ENCODE data around the gene TJAP1. TPM values are rescaled to one million over a fixed set of nuclear protein-coding genes. Genes with fewer than 3 reads are reported as not detected.
A peak's percentile ranks its signal among the peaks of the same experiment; 100 is the strongest.

Gene TJAP1
- total RNA-seq, 1 experiment from 2014 or later: 50.5 TPM

GRCh38 chr6:43494766-43495165 is 17.4 kb downstream of the TJAP1 start:
- ChIA-PET POLR2A (ENCODE audit: unreplicated experiment) (interaction anchor here (0.6 kb wide), 1 partner anchor 123 kb away, joined by 3 read pairs; no protein-coding TSS in a partner anchor), CTCF (interaction anchor here (0.5 to 2.8 kb wide), 2 partner anchors 13 to 30 kb away, joined by 5 to 8 read pairs; no protein-coding TSS in a partner anchor)
- Histone ChIP-seq H3K36me3 (ENCODE audit: low read depth) (peaks cover 12% of the 10 kb centered on the region; the same call in 1 of the 2 replicates), H3K9me2 (ENCODE audit: insufficient read depth) (no peaks in the 10 kb centered on the region), H3K27me3 (ENCODE audit: insufficient read depth, low read depth) (no peaks in the 10 kb centered on the region), H3K4me1 (replicated peaks; ENCODE audit: insufficient read depth) (peaks cover 31% of the 10 kb centered on the region), H2AFZ (no peak overlapping the region), H3F3A (ENCODE audit: insufficient read depth, low read depth) (peaks cover 27% of the 10 kb centered on the region; the same call in 1 of the 2 replicates), H3K4me2 (no peak overlapping the region), H3K27ac (no peak overlapping the region), H3K9me3 (ENCODE audit: insufficient read depth, low read depth) (no peaks in the 10 kb centered on the region), H4K20me1 (ENCODE audit: insufficient read depth) (0 out of 2 replicates have a peak, but pooled peaks cover 11% of the 10 kb centered on the region), H3K4me3 (no peak overlapping the region), H3K79me2 (ENCODE audit: low read depth) (peaks cover 4% of the 10 kb centered on the region; the same call in 1 of the 2 replicates)
- no peak for DNase-seq
- BruUV-seq (replicated peaks): no TSS peak
- intact Hi-C loops (cut with micrococcal nuclease; ENCODE audit: unreplicated experiment): loop anchor here (5.0 to 10.0 kb wide), 3 partner anchors 60 to 320 kb away; partner anchors contain the start of genes CRIP3 and SRF
- TF ChIP-seq CTCF (conservative IDR thresholded peaks at IDR 0.05) (no peak), EZH2 (IDR thresholded peaks at IDR 0.05; ENCODE audit: low read depth) (no peak)

- DNase-seq: peak; percentile 60 to 67
- no peaks in the 10 kb centered on the region for H3K9me2 ChIP-seq (ENCODE audit: insufficient read depth)
- TF ChIP-seq EZH2 (IDR thresholded peaks at IDR 0.05; ENCODE audit: low read depth) (no peak), CTCF (conservative IDR thresholded peaks at IDR 0.05) (peak; percentile 52)
- H4K20me1 ChIP-seq (ENCODE audit: insufficient read depth): 0 out of 2 replicates have a peak, but pooled peaks cover 11% of the 10 kb centered on the region
- peak overlapping the region; percentile 70 for H3K4me2 ChIP-seq
- H3K4me3 ChIP-seq: no peak overlapping the region
- peaks cover 15% of the 10 kb centered on the region; the same call in 1 of the 2 replicates for H3K36me3 ChIP-seq (ENCODE audit: low read depth)
- ChIA-PET CTCF (interaction anchor here (0.5 to 2.8 kb wide), 8 partner anchors 12 to 231 kb away, joined by 3 to 15 read pairs (median 6); no protein-coding TSS in a partner anchor), POLR2A (ENCODE audit: unreplicated experiment) (interaction anchor here (0.9 kb wide), 1 partner anchor 18 kb away, joined by 5 read pairs; no protein-coding TSS in a partner anchor)
- no peak overlapping the region for H2AFZ ChIP-seq
- no peaks in the 10 kb centered on the region for H3K9me3 ChIP-seq (ENCODE audit: insufficient read depth, low read depth)
- H3F3A ChIP-seq (ENCODE audit: insufficient read depth, low read depth): peaks cover 27% of the 10 kb centered on the region; the same call in 1 of the 2 replicates
- H3K27me3 ChIP-seq (ENCODE audit: insufficient read depth, low read depth): no peaks in the 10 kb centered on the region
- intact Hi-C loops (cut with micrococcal nuclease; ENCODE audit: unreplicated experiment): loop anchor here (5.0 to 10.0 kb wide), 3 partner anchors 61 to 321 kb away; partner anchors contain the start of genes CRIP3 and SRF
- peak overlapping the region; percentile 57 for H3K27ac ChIP-seq
- peaks cover 31% of the 10 kb centered on the region for H3K4me1 ChIP-seq (replicated peaks; ENCODE audit: insufficient read depth)
- H3K79me2 ChIP-seq (ENCODE audit: low read depth): peaks cover 4% of the 10 kb centered on the region; the same call in 1 of the 2 replicates
- no TSS peak for BruUV-seq (replicated peaks)
Measured at GRCh38 chr6:43495409-43495941, 18.1 kb downstream of the TJAP1 start.

GRCh38 chr6:43496370-43497128 is 19.2 kb downstream of the TJAP1 start:
- DNase-seq: peak; percentile 73 to 78
- no peak overlapping the region for H3K4me3 ChIP-seq
- H3F3A ChIP-seq (ENCODE audit: insufficient read depth, low read depth): peaks cover 27% of the 10 kb centered on the region; the same call in 1 of the 2 replicates
- BruUV-seq (replicated peaks): no TSS peak
- H2AFZ ChIP-seq: no peak overlapping the region
- H3K79me2 ChIP-seq (ENCODE audit: low read depth): peaks cover 4% of the 10 kb centered on the region; the same call in 1 of the 2 replicates
- peak overlapping the region; percentile 57 for H3K27ac ChIP-seq
- no peaks in the 10 kb centered on the region for H3K9me2 ChIP-seq (ENCODE audit: insufficient read depth)
- H3K4me2 ChIP-seq: peak overlapping the region; percentile 70
- no peaks in the 10 kb centered on the region for H3K9me3 ChIP-seq (ENCODE audit: insufficient read depth, low read depth)
- intact Hi-C loops (cut with micrococcal nuclease; ENCODE audit: unreplicated experiment): loop anchor here (1.0 to 10.0 kb wide), 6 partner anchors 20 to 322 kb away; partner anchors contain the start of genes CRIP3, SRF and TJAP1
- peaks cover 15% of the 10 kb centered on the region; the same call in 1 of the 2 replicates for H3K36me3 ChIP-seq (ENCODE audit: low read depth)
- ChIA-PET POLR2A (ENCODE audit: unreplicated experiment) (interaction anchor here (0.6 to 0.9 kb wide), 3 partner anchors 19 to 127 kb away, joined by 3 to 10 read pairs (median 5); partner anchors contain the start of genes TJAP1 and ZNF318), CTCF (interaction anchor here (0.6 to 2.8 kb wide), 9 partner anchors 11 to 437 kb away, joined by 3 to 15 read pairs (median 6); partner anchors contain the start of gene MRPL2)
- peaks cover 31% of the 10 kb centered on the region for H3K4me1 ChIP-seq (replicated peaks; ENCODE audit: insufficient read depth)
- TF ChIP-seq EZH2 (IDR thresholded peaks at IDR 0.05; ENCODE audit: low read depth): no peak
- peak; percentile 82 for TF ChIP-seq CTCF (conservative IDR thresholded peaks at IDR 0.05)
- H3K27me3 ChIP-seq (ENCODE audit: insufficient read depth, low read depth): no peaks in the 10 kb centered on the region
- 0 out of 2 replicates have a peak, but pooled peaks cover 8% of the 10 kb centered on the region for H4K20me1 ChIP-seq (ENCODE audit: insufficient read depth)
